Adipose tissue (tissue), 3 donors: ENCODE data around the gene KREMEN2. TPM values are rescaled to one million over a fixed set of nuclear protein-coding genes. Genes with fewer than 3 reads are reported as not detected.

Experiments used
- H3K27ac ChIP-seq: one replicate; pipeline ENCODE4 v1.5.1; 2013; ENCODE audit warnings: low read depth, low read length
- WGBS, 3 donors: extraction: QIAGEN DNeasy Blood & Tissue Kit; methylation state at CpG; one replicate each; pipeline ENCODE4 v1.1.7; 2013; 5-methylcytosine and 5-hydroxymethylcytosine counted together
- polyA plus RNA-seq, 3 donors: library from polyadenylated mRNA; stranded (reverse); fragments of 200-250 nt; gene quantifications; one replicate each; pipeline ENCODE4 v1.2.3, GENCODE V29; 2013
- donor health status: healthy with polysubstance abuse.
- donor health status: Bipolar disorder and iron deficiency.
- donor health status: healthy.

The KREMEN2 gene
- polyA plus RNA-seq, 3 donors = 0.07 to 0.22 TPM; not detected in 1

- 38 to 64% (median 63%) methylated on average over 10 of the region's 10 CpGs for WGBS, 3 donors
These were observed 4.9 kb upstream of the KREMEN2 start for GRCh38 chr16:2959206-2959605.

GRCh38 chr16:2960183-2961010 lies 3.7 kb upstream of the KREMEN2 start:
- no peak overlapping the region for H3K27ac ChIP-seq
- WGBS, 3 donors = 72 to 76% (median 73%) methylated on average over 17 of the region's 17 CpGs

More at GRCh38 chr16:2959206-2959605, 4.9 kb upstream of the KREMEN2 start:
- no peak overlapping the region for H3K27ac ChIP-seq

GRCh38 chr16:2962334-2963073 lies 1.6 kb upstream of the KREMEN2 start:
- WGBS, 3 donors = 26 to 30% (median 26%) methylated on average over 27 to 28 of the region's 28 CpGs
- H3K27ac ChIP-seq = no peak overlapping the region

GRCh38 chr16:2963074-2963722 lies 877 bp upstream of the KREMEN2 start:
- H3K27ac ChIP-seq = no peak overlapping the region
- 1 to 3% (median 2%) methylated on average over 24 to 40 of the region's 40 CpGs for WGBS, 3 donors

- WGBS, 3 donors = 1% methylated on average over 52 to 68 of the region's 68 CpGs
- H3K27ac ChIP-seq = no peak overlapping the region
These were observed 631 bp downstream of the KREMEN2 start for GRCh38 chr16:2964475-2965336.

GRCh38 chr16:2966043-2966807 lies 2.1 kb downstream of the KREMEN2 start:
- H3K27ac ChIP-seq = no peak overlapping the region
- 46 to 63% (median 58%) methylated on average over 37 to 39 of the region's 39 CpGs for WGBS, 3 donors

- no peak overlapping the region for H3K27ac ChIP-seq
- WGBS, 3 donors = 0 to 14% (median 8%) methylated on average over 27 to 46 of the region's 46 CpGs
These were observed 2.7 kb downstream of the KREMEN2 start for GRCh38 chr16:2966808-2967191.

- H3K27ac ChIP-seq = no peak overlapping the region
- 4 to 20% (median 14%) methylated on average over 36 to 51 of the region's 51 CpGs for WGBS, 3 donors
These were observed 3.1 kb downstream of the KREMEN2 start for GRCh38 chr16:2967211-2967631.

GRCh38 chr16:2967721-2968161 lies 3.7 kb downstream of the KREMEN2 start:
- no peak overlapping the region for H3K27ac ChIP-seq
- 50 to 58% (median 53%) methylated on average over 31 to 33 of the region's 33 CpGs for WGBS, 3 donors

GRCh38 chr16:2968368-2968737 lies 4.3 kb downstream of the KREMEN2 start:
- 14 to 21% (median 18%) methylated on average over 18 of the region's 18 CpGs for WGBS, 3 donors
- H3K27ac ChIP-seq = no peak overlapping the region

- WGBS, 3 donors = 1% methylated on average over 71 to 98 of the region's 98 CpGs
- no peak within 1 kb of the TSS for H3K27ac ChIP-seq
These were observed 4.9 kb downstream of the KREMEN2 start, which contains the start of gene PAQR4 for GRCh38 chr16:2968738-2969544. PAQR4 (plus strand) TSS chr16:2969348; CDS start chr16:2969675, 327 bp downstream.

GRCh38 chr16:2969545-2970521 lies 5.8 kb downstream of the KREMEN2 start:
- no peak overlapping the region for H3K27ac ChIP-seq
- 2 to 5% (median 3%) methylated on average over 58 to 83 of the region's 83 CpGs for WGBS, 3 donors

GRCh38 chr16:2970563-2970962 lies 6.5 kb downstream of the KREMEN2 start:
- WGBS, 3 donors = 85 to 93% (median 89%) methylated on average over 6 of the region's 6 CpGs
- no peak overlapping the region for H3K27ac ChIP-seq

- 94 to 96% (median 96%) methylated on average over 32 to 35 of the region's 35 CpGs for WGBS, 3 donors
- no peak overlapping the region for H3K27ac ChIP-seq
These were observed 7.3 kb downstream of the KREMEN2 start for GRCh38 chr16:2971134-2971984.
